ENCODE data around the gene RFX4.

DNA sequence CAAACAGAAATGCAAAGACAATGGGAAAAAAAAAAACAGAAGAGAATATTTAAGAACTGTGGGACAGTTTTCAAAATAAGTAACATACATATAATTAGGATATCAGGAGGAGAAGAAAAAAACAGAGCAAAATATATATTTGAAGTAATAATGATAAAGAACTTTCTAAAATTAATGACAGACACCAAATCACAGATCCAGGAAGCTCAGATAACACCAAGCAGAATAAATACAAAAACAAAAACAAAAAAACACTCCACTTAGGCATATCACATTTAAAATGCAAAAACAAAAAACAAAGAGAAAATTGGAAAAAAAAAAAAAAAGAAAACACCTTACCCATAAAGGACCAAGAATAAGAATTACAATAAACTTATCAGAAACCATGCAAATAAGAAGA lies 9.6 kb upstream of the RFX4 start:
- TF ChIP-seq, protein P1, sequence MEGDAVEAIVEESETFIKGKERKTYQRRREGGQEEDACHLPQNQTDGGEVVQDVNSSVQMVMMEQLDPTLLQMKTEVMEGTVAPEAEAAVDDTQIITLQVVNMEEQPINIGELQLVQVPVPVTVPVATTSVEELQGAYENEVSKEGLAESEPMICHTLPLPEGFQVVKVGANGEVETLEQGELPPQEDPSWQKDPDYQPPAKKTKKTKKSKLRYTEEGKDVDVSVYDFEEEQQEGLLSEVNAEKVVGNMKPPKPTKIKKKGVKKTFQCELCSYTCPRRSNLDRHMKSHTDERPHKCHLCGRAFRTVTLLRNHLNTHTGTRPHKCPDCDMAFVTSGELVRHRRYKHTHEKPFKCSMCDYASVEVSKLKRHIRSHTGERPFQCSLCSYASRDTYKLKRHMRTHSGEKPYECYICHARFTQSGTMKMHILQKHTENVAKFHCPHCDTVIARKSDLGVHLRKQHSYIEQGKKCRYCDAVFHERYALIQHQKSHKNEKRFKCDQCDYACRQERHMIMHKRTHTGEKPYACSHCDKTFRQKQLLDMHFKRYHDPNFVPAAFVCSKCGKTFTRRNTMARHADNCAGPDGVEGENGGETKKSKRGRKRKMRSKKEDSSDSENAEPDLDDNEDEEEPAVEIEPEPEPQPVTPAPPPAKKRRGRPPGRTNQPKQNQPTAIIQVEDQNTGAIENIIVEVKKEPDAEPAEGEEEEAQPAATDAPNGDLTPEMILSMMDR (IDR thresholded peaks at IDR 0.05): no peak
- TF ChIP-seq POLR2A (IDR thresholded peaks at IDR 0.05): no peak
